ENCODE results near the gene NSUN4. TPM values are rescaled to one million over a fixed set of nuclear protein-coding genes. Genes with fewer than 3 reads are reported as not detected.
A peak's percentile ranks its signal among the peaks of the same experiment; 100 is the strongest.

Gene NSUN4
- total and polyA plus RNA-seq, 9 of the 15 experiments (the other 6 are each of a cell fraction or from before 2014, with no cell fraction given): 33.4 to 60.2 (median 46.3) TPM

GRCh38 chr1:46340404-46341221 lies at the start of gene NSUN4 (continued):
- TF ChIP-seq ZNF655 (CRISPR knock-in tag; IDR thresholded peaks at IDR 0.05) (no peak), CHD4 (IDR thresholded peaks at IDR 0.05; ENCODE audit: insufficient read depth, insufficient replicate concordance, low read depth, low read length, poor library complexity, severe bottlenecking) (no peak), ZBTB40 (IDR thresholded peaks at IDR 0.05) (peak; percentile 94), ZBTB40 (CRISPR knock-in tag; IDR thresholded peaks at IDR 0.05) (no peak), GATAD2B (IDR thresholded peaks at IDR 0.05; ENCODE audit: borderline replicate concordance) (no peak), BRD9 (IDR thresholded peaks at IDR 0.05; ENCODE audit: low read depth, partially characterized antibody) (peak; percentile 77), HDGF (IDR thresholded peaks at IDR 0.05) (0 out of 2 replicates have a peak, but pooled peaks have one; percentile 48), STAG1 (CRISPR knock-in tag; IDR thresholded peaks at IDR 0.05; ENCODE audit: borderline replicate concordance) (no peak), HIVEP1 (CRISPR knock-in tag; IDR thresholded peaks at IDR 0.05) (0 out of 2 replicates have a peak, but pooled peaks have one; percentile 76), ARID2 (IDR thresholded peaks at IDR 0.05) (no peak), SPI1 (IDR thresholded peaks at IDR 0.05; ENCODE audit: borderline replicate concordance, low read depth, low read length) (peak; percentile 58; the same call in 1 of the 2 replicates), SREBF2 (CRISPR knock-in tag; IDR thresholded peaks at IDR 0.05) (0 out of 2 replicates have a peak, but pooled peaks have one; percentile 76), MITF (IDR thresholded peaks at IDR 0.05) (peak; percentile 20; the same call in 1 of the 2 replicates), HMBOX1 (IDR thresholded peaks at IDR 0.05) (0 out of 2 replicates have a peak, but pooled peaks have one; percentile 9)
